ENCODE data around the gene MYRFL. TPM values are rescaled to one million over a fixed set of nuclear protein-coding genes. Genes with fewer than 3 reads are reported as not detected.

Gene MYRFL
- total RNA-seq, 2 experiments from 2014 or later, result not detected

GRCh38 chr12:69925291-69925690, 100.3 kb downstream of the MYRFL start:
- H3K36me3 Mint-ChIP-seq, result no peaks in the 10 kb centered on the region
- H3K27me3 Mint-ChIP-seq, result peaks cover 5% of the 10 kb centered on the region
- peaks cover 3% of the 10 kb centered on the region for H3K4me1 Mint-ChIP-seq
- H3K27ac Mint-ChIP-seq, result no peak overlapping the region
- DNase-seq, result no peak
- no peaks in the 10 kb centered on the region for H3K9me3 Mint-ChIP-seq
- no peak overlapping the region for H3K4me3 Mint-ChIP-seq

- Mint-ChIP-seq H3K4me1 (peaks cover 3% of the 10 kb centered on the region), H3K36me3 (no peaks in the 10 kb centered on the region), H3K4me3 (no peak overlapping the region), H3K27ac (no peak overlapping the region), H3K27me3 (peaks cover 5% of the 10 kb centered on the region), H3K9me3 (no peaks in the 10 kb centered on the region)
- DNase-seq, result no peak
These were observed 102.1 kb downstream of the MYRFL start for GRCh38 chr12:69927164-69927563.

GRCh38 chr12:69929125-69929524, 104.1 kb downstream of the MYRFL start:
- Mint-ChIP-seq H3K36me3 (no peaks in the 10 kb centered on the region), H3K4me3 (no peak overlapping the region), H3K9me3 (no peaks in the 10 kb centered on the region), H3K27ac (no peak overlapping the region), H3K27me3 (peaks cover 8% of the 10 kb centered on the region), H3K4me1 (peaks cover 3% of the 10 kb centered on the region)
- DNase-seq, result no peak

GRCh38 chr12:69929531-69929930, 104.5 kb downstream of the MYRFL start:
- no peaks in the 10 kb centered on the region for H3K36me3 Mint-ChIP-seq
- H3K4me1 Mint-ChIP-seq, result peaks cover 3% of the 10 kb centered on the region
- no peak for DNase-seq
- H3K4me3 Mint-ChIP-seq, result no peak overlapping the region
- H3K27me3 Mint-ChIP-seq, result peaks cover 8% of the 10 kb centered on the region
- H3K9me3 Mint-ChIP-seq, result no peaks in the 10 kb centered on the region
- H3K27ac Mint-ChIP-seq, result no peak overlapping the region

- Mint-ChIP-seq H3K27me3 (peaks cover 10% of the 10 kb centered on the region), H3K27ac (no peak overlapping the region), H3K36me3 (no peaks in the 10 kb centered on the region), H3K4me3 (no peak overlapping the region), H3K9me3 (no peaks in the 10 kb centered on the region), H3K4me1 (no peaks in the 10 kb centered on the region)
- no peak for DNase-seq
These were observed 106.5 kb downstream of the MYRFL start for GRCh38 chr12:69931569-69931968.

GRCh38 chr12:69932154-69932553, 107.1 kb downstream of the MYRFL start:
- H3K36me3 Mint-ChIP-seq, result no peaks in the 10 kb centered on the region
- DNase-seq, result no peak
- H3K4me3 Mint-ChIP-seq, result no peak overlapping the region
- H3K9me3 Mint-ChIP-seq, result no peaks in the 10 kb centered on the region
- peaks cover 10% of the 10 kb centered on the region for H3K27me3 Mint-ChIP-seq
- no peak overlapping the region for H3K27ac Mint-ChIP-seq
- no peaks in the 10 kb centered on the region for H3K4me1 Mint-ChIP-seq

- H3K4me1 Mint-ChIP-seq, result no peaks in the 10 kb centered on the region
- no peak for DNase-seq
- H3K27me3 Mint-ChIP-seq, result peaks cover 10% of the 10 kb centered on the region
- H3K9me3 Mint-ChIP-seq, result no peaks in the 10 kb centered on the region
- H3K4me3 Mint-ChIP-seq, result no peak overlapping the region
- H3K36me3 Mint-ChIP-seq, result no peaks in the 10 kb centered on the region
- H3K27ac Mint-ChIP-seq, result no peak overlapping the region
These were observed 107.9 kb downstream of the MYRFL start for GRCh38 chr12:69932676-69933552.

- no peaks in the 10 kb centered on the region for H3K4me1 Mint-ChIP-seq
- no peaks in the 10 kb centered on the region for H3K9me3 Mint-ChIP-seq
- peaks cover 10% of the 10 kb centered on the region for H3K27me3 Mint-ChIP-seq
- H3K27ac Mint-ChIP-seq, result no peak overlapping the region
- no peak for DNase-seq
- no peaks in the 10 kb centered on the region for H3K36me3 Mint-ChIP-seq
- no peak overlapping the region for H3K4me3 Mint-ChIP-seq
These were observed 109.0 kb downstream of the MYRFL start for GRCh38 chr12:69934011-69934410.

GRCh38 chr12:69935651-69936100, 110.6 kb downstream of the MYRFL start:
- Mint-ChIP-seq H3K4me3 (no peak overlapping the region), H3K4me1 (no peaks in the 10 kb centered on the region), H3K9me3 (no peaks in the 10 kb centered on the region), H3K27me3 (peaks cover 10% of the 10 kb centered on the region), H3K27ac (no peak overlapping the region), H3K36me3 (no peaks in the 10 kb centered on the region)
- no peak for DNase-seq

GRCh38 chr12:69936214-69936731, 111.2 kb downstream of the MYRFL start:
- H3K27me3 Mint-ChIP-seq, result peaks cover 10% of the 10 kb centered on the region
- H3K36me3 Mint-ChIP-seq, result no peaks in the 10 kb centered on the region
- H3K27ac Mint-ChIP-seq, result no peak overlapping the region
- no peak for DNase-seq
- H3K4me3 Mint-ChIP-seq, result no peak overlapping the region
- H3K4me1 Mint-ChIP-seq, result no peaks in the 10 kb centered on the region
- no peaks in the 10 kb centered on the region for H3K9me3 Mint-ChIP-seq

- DNase-seq, result no peak
- Mint-ChIP-seq H3K4me1 (no peaks in the 10 kb centered on the region), H3K4me3 (no peak overlapping the region), H3K9me3 (no peaks in the 10 kb centered on the region), H3K36me3 (no peaks in the 10 kb centered on the region), H3K27ac (no peak overlapping the region), H3K27me3 (peaks cover 10% of the 10 kb centered on the region)
These were observed 111.7 kb downstream of the MYRFL start for GRCh38 chr12:69936766-69937165.

GRCh38 chr12:69947123-69947522, 122.1 kb downstream of the MYRFL start:
- no peak for DNase-seq
- H3K9me3 Mint-ChIP-seq, result no peaks in the 10 kb centered on the region
- H3K4me3 Mint-ChIP-seq, result no peak overlapping the region
- no peaks in the 10 kb centered on the region for H3K36me3 Mint-ChIP-seq
- H3K4me1 Mint-ChIP-seq, result no peaks in the 10 kb centered on the region
- no peaks in the 10 kb centered on the region for H3K27me3 Mint-ChIP-seq
- H3K27ac Mint-ChIP-seq, result no peak overlapping the region

- Mint-ChIP-seq H3K36me3 (no peaks in the 10 kb centered on the region), H3K27me3 (no peaks in the 10 kb centered on the region), H3K27ac (no peak overlapping the region), H3K4me1 (no peaks in the 10 kb centered on the region), H3K4me3 (no peak overlapping the region), H3K9me3 (no peaks in the 10 kb centered on the region)
- DNase-seq, result no peak
These were observed 122.9 kb downstream of the MYRFL start for GRCh38 chr12:69947897-69948296.

- Mint-ChIP-seq H3K9me3 (no peaks in the 10 kb centered on the region), H3K36me3 (no peaks in the 10 kb centered on the region), H3K4me1 (no peaks in the 10 kb centered on the region), H3K4me3 (no peak overlapping the region), H3K27me3 (no peaks in the 10 kb centered on the region), H3K27ac (no peak overlapping the region)
- DNase-seq, result no peak
These were observed 123.8 kb downstream of the MYRFL start for GRCh38 chr12:69948851-69949250.

- no peaks in the 10 kb centered on the region for H3K9me3 Mint-ChIP-seq
- no peak for DNase-seq
These were observed 124.4 kb downstream of the MYRFL start for GRCh38 chr12:69949311-69950002.

More at GRCh38 chr12:69949311-69950002, 124.4 kb downstream of the MYRFL start:
- Mint-ChIP-seq H3K4me1 (no peaks in the 10 kb centered on the region), H3K27me3 (no peaks in the 10 kb centered on the region), H3K36me3 (no peaks in the 10 kb centered on the region), H3K4me3 (no peak overlapping the region), H3K27ac (no peak overlapping the region)

Data from activated naive CD8-positive, alpha-beta T cell treated with anti-CD3 and anti-CD28 coated beads for 36 hours (primary cell).